HepG2 (cell line): Measurements from ENCODE around the gene OR10A2.

Source experiments
- ELF4 ChIP-seq: sonication (generic); formaldehyde crosslinking; IDR thresholded peaks from 2 replicates; pipeline ENCODE4 v1.5.0; 2020; ENCODE audit warnings: missing genetic modification reagents, mild to moderate bottlenecking, moderate library complexity, borderline replicate concordance
- FOXP1 ChIP-seq, 2 experiments: fragments of 450-650 bp in 1 of 2; IDR thresholded peaks; 2 replicates each; pipeline ENCODE4 v1.6.1; 2017 to 2018; ENCODE audit warnings: antibody characterized with exemption in 1 of 2
- JUND ChIP-seq: sonication (generic); formaldehyde crosslinking; IDR thresholded peaks from 2 replicates; pipeline ENCODE4 v1.8.0; 2022; ENCODE audit warnings: mild to moderate bottlenecking, missing genetic modification reagents

DNA sequence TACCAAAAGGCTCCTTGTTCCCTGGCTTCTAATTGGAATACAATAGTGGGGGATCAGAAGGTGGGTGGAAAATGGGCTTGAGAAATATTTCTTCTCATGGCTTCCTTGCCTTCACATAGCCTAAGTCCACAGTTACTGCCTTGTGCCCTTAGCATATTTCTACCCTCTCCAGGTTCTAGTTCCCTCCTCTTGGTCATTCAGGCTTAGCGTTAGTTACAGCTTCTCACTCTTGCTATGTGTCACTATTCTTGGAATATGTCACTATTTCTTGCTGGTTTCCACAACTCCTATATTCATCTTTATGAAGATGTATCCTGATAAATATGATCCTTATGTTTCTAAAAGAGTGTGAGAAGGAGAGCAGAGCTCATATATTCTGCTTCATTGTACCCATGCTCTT, 27.0 kb downstream of the OR10A2 start:
- TF ChIP-seq FOXP1 (IDR thresholded peaks at IDR 0.05), result no peak
- TF ChIP-seq FOXP1 (CRISPR knock-in tag; IDR thresholded peaks at IDR 0.05), result no peak
- no peak for TF ChIP-seq JUND (CRISPR knock-in tag)
- TF ChIP-seq ELF4 (CRISPR knock-in tag), result no peak
